ENCODE results near the gene NTSR2.

Gene NTSR2

DNA sequence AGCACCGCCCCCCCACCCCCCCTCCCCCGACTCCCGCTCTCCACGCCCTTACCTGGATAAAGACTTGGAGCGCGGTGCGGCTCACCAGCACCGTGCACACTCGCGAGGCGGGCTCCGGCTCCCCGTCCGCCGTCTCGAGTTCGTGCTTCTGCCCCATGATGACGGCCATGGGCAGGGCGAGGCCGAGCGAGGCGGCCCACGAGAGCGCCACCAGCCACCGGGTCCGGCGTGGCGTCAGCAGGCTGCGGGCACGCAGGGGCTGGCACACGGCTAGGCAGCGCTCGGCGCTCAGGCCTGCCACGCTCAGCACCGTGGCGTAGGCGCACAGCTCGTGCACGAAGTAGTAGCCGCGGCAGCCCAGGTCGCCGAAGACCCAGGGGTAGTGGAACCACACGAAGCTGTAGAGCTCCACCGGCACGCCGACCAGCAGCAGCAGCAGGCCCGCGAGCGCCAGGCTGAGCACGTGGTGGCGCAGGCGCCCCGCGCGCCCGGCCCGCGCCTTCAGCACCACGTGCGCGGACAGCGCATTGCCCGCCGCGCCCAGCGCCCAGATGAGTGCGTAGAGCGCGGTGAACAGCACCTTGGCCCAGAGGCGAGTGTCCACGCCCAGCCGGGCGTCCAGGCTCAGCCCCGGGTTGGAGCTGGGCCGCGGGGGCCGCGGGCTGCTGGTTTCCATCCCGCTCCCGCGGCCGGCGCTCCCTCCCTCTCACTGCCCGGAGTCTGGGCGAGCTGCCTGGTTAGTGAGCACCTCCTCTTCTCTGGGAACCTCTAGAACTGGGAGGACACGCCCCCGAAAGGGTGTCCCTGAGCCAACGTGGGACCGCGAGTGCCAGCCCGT lies at the start of gene NTSR2:
TSS of gene NTSR2 (minus strand) at position 742 of the 838 bp plus-strand sequence. CDS start at position 676, 66 bp downstream.
- DNase-seq (ENCODE audit: low spot score): no peak
- Histone ChIP-seq H3K27ac (no peak within 1 kb of the TSS), H3K4me3 (peak within 1 kb of the TSS; percentile 43)
- no peak for TF ChIP-seq CTCF (IDR thresholded peaks at IDR 0.05)

- DNase-seq (ENCODE audit: low spot score): no peak
- no peak for TF ChIP-seq CTCF (IDR thresholded peaks at IDR 0.05)
- no peak overlapping the region for H3K27ac ChIP-seq
- no peak overlapping the region for H3K4me3 ChIP-seq
Measured at GRCh38 chr2:11719230-11719977, 49.4 kb upstream of the NTSR2 start.

DNA sequence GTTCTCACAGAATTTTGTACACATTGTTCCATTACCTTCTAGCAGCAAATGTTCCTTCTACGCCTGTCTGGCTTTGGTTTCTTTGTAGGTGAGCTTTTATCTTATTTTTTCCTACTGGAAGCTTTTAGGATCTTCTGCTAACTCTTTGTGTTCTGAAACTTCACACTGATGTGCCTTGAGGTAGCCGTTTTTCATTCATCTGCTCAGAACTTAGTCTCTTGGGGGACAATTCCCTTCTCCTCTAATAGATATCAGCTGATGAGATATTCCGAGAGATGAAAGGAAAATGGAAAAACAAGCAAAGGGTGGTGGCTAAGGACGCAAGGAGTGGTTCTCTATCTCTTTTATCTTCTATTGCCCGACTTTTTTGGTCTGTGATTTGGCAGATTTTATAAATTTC lies 48.6 kb upstream of the NTSR2 start:
- no peak for TF ChIP-seq CTCF (IDR thresholded peaks at IDR 0.05)
- H3K27ac ChIP-seq: no peak overlapping the region
- no peak for DNase-seq (ENCODE audit: low spot score)
- no peak overlapping the region for H3K4me3 ChIP-seq

- Histone ChIP-seq H3K27ac (no peak overlapping the region), H3K4me3 (no peak overlapping the region)
- no peak for TF ChIP-seq CTCF (IDR thresholded peaks at IDR 0.05)
- no peak for DNase-seq (ENCODE audit: low spot score)
Measured at GRCh38 chr2:11717623-11718022, 47.6 kb upstream of the NTSR2 start.

DNA sequence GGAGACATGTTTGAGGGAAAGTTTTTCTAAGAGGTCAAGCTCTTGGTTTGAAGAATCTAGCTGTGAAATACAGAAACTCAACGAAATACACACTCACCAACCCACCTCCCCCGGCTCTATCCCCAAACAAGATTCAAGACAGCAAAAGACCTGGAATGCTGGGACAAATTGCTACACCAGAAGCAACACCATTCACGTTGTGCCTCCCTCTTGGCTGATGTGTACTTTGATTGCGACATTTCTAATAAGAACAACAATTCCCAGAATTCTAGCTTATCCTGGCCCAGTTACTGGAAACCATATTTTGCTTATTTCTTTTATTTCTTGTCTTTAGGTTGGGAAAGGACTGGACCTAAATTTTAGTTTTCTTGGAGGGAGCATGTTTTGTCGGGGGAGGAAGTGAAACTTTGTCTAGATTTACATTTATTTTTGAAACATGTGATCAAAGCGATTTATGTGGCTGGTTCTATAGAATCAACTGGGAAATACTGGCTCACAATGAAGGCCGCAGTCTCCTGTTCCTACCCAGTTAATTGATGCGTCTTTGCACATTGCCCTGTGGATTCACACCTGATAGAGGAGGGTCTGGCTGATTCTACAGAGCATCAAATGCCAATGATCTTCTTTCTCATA lies 46.8 kb upstream of the NTSR2 start:
- no peak for DNase-seq (ENCODE audit: low spot score)
- Histone ChIP-seq H3K4me3 (no peak overlapping the region), H3K27ac (peak overlapping the region in 1 of 2 donors; percentile 8)
- TF ChIP-seq CTCF (IDR thresholded peaks at IDR 0.05): no peak

- Histone ChIP-seq H3K27ac (no peak overlapping the region), H3K4me3 (no peak overlapping the region)
- no peak for DNase-seq (ENCODE audit: low spot score)
- TF ChIP-seq CTCF (IDR thresholded peaks at IDR 0.05): no peak
Measured at GRCh38 chr2:11715987-11716652, 46.1 kb upstream of the NTSR2 start.

Measured in coronary artery (tissue), 2 donors.